ENCODE results near the gene GXYLT2.
"Not testable (repeated sequence)": the region's sequence is repeated elsewhere in the genome, so short reads cannot be mapped to it uniquely, and the experiment has no call there.

GXYLT2 gene

GRCh38 chr3:72892081-72892775 is 4.4 kb downstream of the GXYLT2 start:
- no peak for DNase-seq (ENCODE audit: low read depth in 3 of 3)

- DNase-seq (ENCODE audit: low read depth in 3 of 3), result no peak
Observed at GRCh38 chr3:72892870-72893269, 5.0 kb downstream of the GXYLT2 start.

- no peak for DNase-seq (ENCODE audit: low read depth in 3 of 3)
Observed at GRCh38 chr3:72894976-72895552, 7.2 kb downstream of the GXYLT2 start.

- DNase-seq (ENCODE audit: low read depth in 3 of 3), result no peak
Observed at GRCh38 chr3:72896996-72897757, 9.3 kb downstream of the GXYLT2 start.

- no peak for DNase-seq (ENCODE audit: low read depth in 3 of 3)
Observed at GRCh38 chr3:72897758-72898007, 9.8 kb downstream of the GXYLT2 start.

GRCh38 chr3:72899349-72899765 is 11.5 kb downstream of the GXYLT2 start:
- DNase-seq (ENCODE audit: low read depth in 3 of 3), result no peak

GRCh38 chr3:72900048-72900447 is 12.2 kb downstream of the GXYLT2 start:
- DNase-seq (ENCODE audit: low read depth in 3 of 3), result no peak

- DNase-seq (ENCODE audit: low read depth in 3 of 3), result no peak
Observed at GRCh38 chr3:72901840-72902239, 14.0 kb downstream of the GXYLT2 start.

- no peak for DNase-seq (ENCODE audit: low read depth in 3 of 3)
Observed at GRCh38 chr3:72903004-72903403, 15.2 kb downstream of the GXYLT2 start.

- no peak for DNase-seq (ENCODE audit: low read depth in 3 of 3)
Observed at GRCh38 chr3:72904163-72904562, 16.3 kb downstream of the GXYLT2 start.

- no peak for DNase-seq (ENCODE audit: low read depth in 3 of 3)
Observed at GRCh38 chr3:72906154-72906553, 18.3 kb downstream of the GXYLT2 start.

- no peak for DNase-seq (ENCODE audit: low read depth in 3 of 3)
Observed at GRCh38 chr3:72907131-72907711, 19.4 kb downstream of the GXYLT2 start.

GRCh38 chr3:72907731-72908620 is 20.1 kb downstream of the GXYLT2 start:
- no peak for DNase-seq (ENCODE audit: low read depth in 3 of 3)

- DNase-seq (ENCODE audit: low read depth in 3 of 3), result no peak
Observed at GRCh38 chr3:72909591-72909990, 21.7 kb downstream of the GXYLT2 start.

GRCh38 chr3:72912532-72912931 is 24.7 kb downstream of the GXYLT2 start:
- no peak for DNase-seq (ENCODE audit: low read depth in 3 of 3)

- no peak for DNase-seq (ENCODE audit: low read depth in 3 of 3)
Observed at GRCh38 chr3:72914383-72914782, 26.5 kb downstream of the GXYLT2 start.

GRCh38 chr3:72916250-72916649 is 28.4 kb downstream of the GXYLT2 start:
- no peak for DNase-seq (ENCODE audit: low read depth in 3 of 3)

GRCh38 chr3:72919520-72919919 is 31.7 kb downstream of the GXYLT2 start:
- no peak for DNase-seq (ENCODE audit: low read depth in 3 of 3)

GRCh38 chr3:72924055-72924454 is 36.2 kb downstream of the GXYLT2 start:
- DNase-seq (ENCODE audit: low read depth in 3 of 3), result no peak

GRCh38 chr3:72928781-72929735 is 41.2 kb downstream of the GXYLT2 start:
- not testable (repeated sequence) for DNase-seq (ENCODE audit: low read depth in 3 of 3)

GRCh38 chr3:72930754-72931153 is 42.9 kb downstream of the GXYLT2 start:
- DNase-seq (ENCODE audit: low read depth in 3 of 3), result no peak
